ENCODE data around the gene ZNF761.

ZNF761 gene

DNA sequence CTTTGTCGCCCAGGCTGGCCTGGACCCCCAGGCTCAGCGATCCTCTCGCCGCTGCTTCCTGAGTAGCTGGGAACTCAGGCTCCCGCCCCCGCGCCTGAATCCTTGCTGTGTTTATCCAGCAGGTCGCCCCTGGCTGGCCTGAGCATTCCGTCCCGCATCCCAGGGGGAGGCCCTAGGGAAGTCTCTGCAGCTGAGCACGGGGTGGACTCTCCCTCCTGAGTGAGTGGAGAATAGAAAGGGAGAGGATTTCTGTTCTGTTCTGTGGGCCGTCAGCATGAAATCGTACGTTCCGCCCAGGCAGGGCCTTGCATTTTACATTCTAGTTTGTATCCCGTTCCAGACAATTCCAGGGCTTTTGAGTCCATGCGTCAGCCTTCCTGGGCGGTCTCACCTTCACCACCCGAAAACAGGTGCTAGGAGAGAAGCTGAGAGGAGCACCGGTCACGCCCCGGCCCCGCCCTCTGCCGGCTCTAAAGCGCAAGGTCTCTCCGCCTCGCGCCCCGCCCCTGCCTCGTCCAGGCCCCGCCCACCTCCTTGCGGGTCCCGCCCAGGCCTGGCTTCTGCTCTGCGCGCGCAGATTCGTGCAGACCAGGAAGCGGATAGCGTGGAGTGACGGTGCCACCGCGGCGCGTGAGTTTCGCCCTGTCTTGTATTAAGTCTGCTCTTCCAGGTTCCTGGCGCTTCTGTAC, at the start of gene ZNF761:
Gene ZNF761, plus strand, starts transcription at position 586 of the 689 bp plus-strand sequence. CDS start 15,285 bp downstream, outside the sequence.
- DNase-seq (ENCODE audit: low spot score) (peak; percentile 97), ATAC-seq (ENCODE audit: low read depth) (peak; percentile 96)
- Histone ChIP-seq H3K36me3 (ENCODE audit: low read depth) (peaks cover 26% of the 10 kb centered on the region), H3K4me3 (ENCODE audit: severe bottlenecking) (peak within 1 kb of the TSS; percentile 67), H3K4me1 (ENCODE audit: insufficient read depth, poor library complexity, severe bottlenecking) (no peaks in the 10 kb centered on the region), H3K27ac (ENCODE audit: poor library complexity, severe bottlenecking) (peak within 1 kb of the TSS; percentile 57), H3K9me3 (ENCODE audit: severe bottlenecking) (no peaks in the 10 kb centered on the region), H3K27me3 (ENCODE audit: insufficient read depth, poor library complexity, severe bottlenecking) (no peaks in the 10 kb centered on the region)
- TF ChIP-seq CTCF (IDR thresholded peaks at IDR 0.05; ENCODE audit: poor library complexity, severe bottlenecking): no peak

DNA sequence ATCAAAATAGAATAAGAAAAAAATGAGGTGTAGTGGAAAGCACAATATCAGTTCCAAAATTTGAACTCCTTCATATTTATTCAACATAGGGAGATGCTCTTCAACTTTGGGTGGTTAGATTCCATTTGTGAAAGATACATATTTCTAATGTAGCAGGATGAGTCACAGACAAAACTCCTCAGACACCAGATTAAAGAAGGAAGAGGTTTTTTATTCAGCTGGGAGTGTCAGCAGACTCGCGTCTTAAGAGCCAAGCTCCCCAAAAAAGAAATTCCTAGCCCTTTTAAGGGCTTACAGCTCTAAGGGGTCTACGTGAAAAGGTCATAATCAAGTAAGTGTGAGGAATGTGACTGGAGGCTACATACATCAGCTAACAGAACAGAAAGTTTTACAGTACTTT, 43.6 kb upstream of the ZNF761 start:
- H3K4me1 ChIP-seq (ENCODE audit: insufficient read depth, poor library complexity, severe bottlenecking): no peaks in the 10 kb centered on the region
- no peak for TF ChIP-seq CTCF (IDR thresholded peaks at IDR 0.05; ENCODE audit: poor library complexity, severe bottlenecking)
- H3K36me3 ChIP-seq (ENCODE audit: low read depth): peaks cover 18% of the 10 kb centered on the region
- peaks cover 14% of the 10 kb centered on the region for H3K9me3 ChIP-seq (ENCODE audit: severe bottlenecking)
- DNase-seq (ENCODE audit: low spot score) (no peak), ATAC-seq (ENCODE audit: low read depth) (no peak)
- H3K4me3 ChIP-seq (ENCODE audit: severe bottlenecking): no peak overlapping the region
- H3K27me3 ChIP-seq (ENCODE audit: insufficient read depth, poor library complexity, severe bottlenecking): no peaks in the 10 kb centered on the region
- H3K27ac ChIP-seq (ENCODE audit: poor library complexity, severe bottlenecking): no peak overlapping the region

- no peaks in the 10 kb centered on the region for H3K4me1 ChIP-seq (ENCODE audit: insufficient read depth, poor library complexity, severe bottlenecking)
- H3K36me3 ChIP-seq (ENCODE audit: low read depth): peaks cover 18% of the 10 kb centered on the region
- no peak overlapping the region for H3K4me3 ChIP-seq (ENCODE audit: severe bottlenecking)
- no peak overlapping the region for H3K27ac ChIP-seq (ENCODE audit: poor library complexity, severe bottlenecking)
- ATAC-seq (ENCODE audit: low read depth) (no peak), DNase-seq (ENCODE audit: low spot score) (no peak)
- TF ChIP-seq CTCF (IDR thresholded peaks at IDR 0.05; ENCODE audit: poor library complexity, severe bottlenecking): no peak
- no peaks in the 10 kb centered on the region for H3K27me3 ChIP-seq (ENCODE audit: insufficient read depth, poor library complexity, severe bottlenecking)
- peaks cover 10% of the 10 kb centered on the region for H3K9me3 ChIP-seq (ENCODE audit: severe bottlenecking)
Measured at GRCh38 chr19:53388904-53389303, 42.9 kb upstream of the ZNF761 start.

- ATAC-seq (ENCODE audit: low read depth) (no peak), DNase-seq (ENCODE audit: low spot score) (no peak)
- no peak for TF ChIP-seq CTCF (IDR thresholded peaks at IDR 0.05; ENCODE audit: poor library complexity, severe bottlenecking)
- no peaks in the 10 kb centered on the region for H3K27me3 ChIP-seq (ENCODE audit: insufficient read depth, poor library complexity, severe bottlenecking)
- H3K4me3 ChIP-seq (ENCODE audit: severe bottlenecking): no peak overlapping the region
- H3K36me3 ChIP-seq (ENCODE audit: low read depth): peaks cover 12% of the 10 kb centered on the region
- no peaks in the 10 kb centered on the region for H3K4me1 ChIP-seq (ENCODE audit: insufficient read depth, poor library complexity, severe bottlenecking)
- H3K9me3 ChIP-seq (ENCODE audit: severe bottlenecking): peaks cover 7% of the 10 kb centered on the region
- H3K27ac ChIP-seq (ENCODE audit: poor library complexity, severe bottlenecking): no peak overlapping the region
Measured at GRCh38 chr19:53389571-53389970, 42.2 kb upstream of the ZNF761 start.

DNA sequence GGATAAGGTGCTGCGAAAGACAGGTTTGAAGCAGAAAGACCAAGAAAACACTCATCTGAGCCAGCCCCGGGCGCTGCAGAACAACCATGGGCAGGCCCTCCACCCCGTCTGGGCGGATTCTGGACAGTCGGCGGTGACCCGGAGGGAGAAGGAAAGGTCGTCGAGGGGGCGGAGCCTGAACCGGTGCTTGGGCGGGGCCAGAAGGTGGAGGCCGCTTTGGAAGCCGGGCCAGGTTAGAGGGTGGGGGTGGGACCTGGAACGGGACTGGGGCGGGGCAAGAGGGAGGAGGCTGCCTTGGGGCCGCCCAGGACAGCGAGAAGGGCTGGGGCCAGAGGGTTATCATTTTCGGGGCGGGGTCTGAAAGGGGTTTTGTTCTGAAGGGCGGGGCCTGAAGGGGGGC, 41.8 kb upstream of the ZNF761 start:
- H3K27ac ChIP-seq (ENCODE audit: poor library complexity, severe bottlenecking): no peak overlapping the region
- H3K4me3 ChIP-seq (ENCODE audit: severe bottlenecking): no peak overlapping the region
- DNase-seq (ENCODE audit: low spot score) (no peak), ATAC-seq (ENCODE audit: low read depth) (no peak)
- no peak for TF ChIP-seq CTCF (IDR thresholded peaks at IDR 0.05; ENCODE audit: poor library complexity, severe bottlenecking)
- peaks cover 8% of the 10 kb centered on the region for H3K36me3 ChIP-seq (ENCODE audit: low read depth)
- H3K4me1 ChIP-seq (ENCODE audit: insufficient read depth, poor library complexity, severe bottlenecking): no peaks in the 10 kb centered on the region
- H3K27me3 ChIP-seq (ENCODE audit: insufficient read depth, poor library complexity, severe bottlenecking): no peaks in the 10 kb centered on the region
- H3K9me3 ChIP-seq (ENCODE audit: severe bottlenecking): peaks cover 4% of the 10 kb centered on the region
